Measurements from ENCODE around the gene MYO3B.
"Not testable (repeated sequence)": the region's sequence is repeated elsewhere in the genome, so short reads cannot be mapped to it uniquely, and the experiment has no call there.

DNA sequence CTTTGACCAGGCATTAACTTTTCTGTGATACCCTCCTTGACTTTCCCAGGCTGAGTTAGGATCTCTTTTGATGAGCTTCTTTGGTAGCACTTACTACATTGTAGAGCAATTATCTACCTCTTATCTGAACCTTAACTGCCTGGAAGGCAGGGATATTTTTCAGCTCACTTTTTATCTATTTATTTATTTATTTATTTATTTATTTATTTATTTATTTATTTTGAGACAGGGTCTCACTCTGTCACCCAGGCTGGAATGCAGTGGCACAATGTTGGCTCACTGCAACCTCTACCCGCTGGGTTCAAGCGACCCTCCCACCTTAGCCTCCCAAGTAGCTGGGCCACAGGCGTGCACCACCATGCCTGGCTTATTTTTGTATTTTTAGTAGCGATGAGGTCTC is 294.6 kb downstream of the MYO3B start:
- TF ChIP-seq, protein P1, sequence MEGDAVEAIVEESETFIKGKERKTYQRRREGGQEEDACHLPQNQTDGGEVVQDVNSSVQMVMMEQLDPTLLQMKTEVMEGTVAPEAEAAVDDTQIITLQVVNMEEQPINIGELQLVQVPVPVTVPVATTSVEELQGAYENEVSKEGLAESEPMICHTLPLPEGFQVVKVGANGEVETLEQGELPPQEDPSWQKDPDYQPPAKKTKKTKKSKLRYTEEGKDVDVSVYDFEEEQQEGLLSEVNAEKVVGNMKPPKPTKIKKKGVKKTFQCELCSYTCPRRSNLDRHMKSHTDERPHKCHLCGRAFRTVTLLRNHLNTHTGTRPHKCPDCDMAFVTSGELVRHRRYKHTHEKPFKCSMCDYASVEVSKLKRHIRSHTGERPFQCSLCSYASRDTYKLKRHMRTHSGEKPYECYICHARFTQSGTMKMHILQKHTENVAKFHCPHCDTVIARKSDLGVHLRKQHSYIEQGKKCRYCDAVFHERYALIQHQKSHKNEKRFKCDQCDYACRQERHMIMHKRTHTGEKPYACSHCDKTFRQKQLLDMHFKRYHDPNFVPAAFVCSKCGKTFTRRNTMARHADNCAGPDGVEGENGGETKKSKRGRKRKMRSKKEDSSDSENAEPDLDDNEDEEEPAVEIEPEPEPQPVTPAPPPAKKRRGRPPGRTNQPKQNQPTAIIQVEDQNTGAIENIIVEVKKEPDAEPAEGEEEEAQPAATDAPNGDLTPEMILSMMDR (IDR thresholded peaks at IDR 0.05; ENCODE audit: low read depth, low read length), result not testable (repeated sequence)
- not testable (repeated sequence) for TF ChIP-seq POLR2A (IDR thresholded peaks at IDR 0.05; ENCODE audit: extremely low read depth, insufficient read length); MYC (IDR thresholded peaks at IDR 0.05; ENCODE audit: low read depth, low read length)
- TF ChIP-seq, protein P2, sequence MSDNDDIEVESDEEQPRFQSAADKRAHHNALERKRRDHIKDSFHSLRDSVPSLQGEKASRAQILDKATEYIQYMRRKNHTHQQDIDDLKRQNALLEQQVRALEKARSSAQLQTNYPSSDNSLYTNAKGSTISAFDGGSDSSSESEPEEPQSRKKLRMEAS (IDR thresholded peaks at IDR 0.05; ENCODE audit: low read depth, low read length), result not testable (repeated sequence)

All from NB4 (cell line).